Parathyroid adenoma (tissue), 2 donors: ENCODE measurements around the gene MSI2.

Experiments
- H2AFZ ChIP-seq: fragments of 300-600 bp; sonication (generic); one replicate; pipeline ENCODE4 v1.7.0; 2017; ENCODE audit warnings: antibody characterized with exemption, mild to moderate bottlenecking
- H3K27ac ChIP-seq: fragments of 300-600 bp; sonication (generic); one replicate; pipeline ENCODE4 v1.7.0; 2017
- H3K27me3 ChIP-seq: fragments of 300-600 bp; sonication (generic); one replicate; pipeline ENCODE4 v1.7.0; 2017; ENCODE audit warnings: low read length; ENCODE audit not compliant: control insufficient read depth, insufficient read depth
- H3K36me3 ChIP-seq: fragments of 300-600 bp; sonication (generic); one replicate; pipeline ENCODE4 v1.7.0; 2017; ENCODE audit warnings: low read length; ENCODE audit not compliant: control insufficient read depth, insufficient read depth
- H3K4me1 ChIP-seq: fragments of 300-600 bp; sonication (generic); one replicate; pipeline ENCODE4 v1.7.0; 2017; ENCODE audit warnings: control low read depth
- H3K4me2 ChIP-seq: fragments of 300-600 bp; sonication (generic); one replicate; pipeline ENCODE4 v1.7.0; 2017; ENCODE audit warnings: low read length
- H3K4me3 ChIP-seq: fragments of 300-600 bp; sonication (generic); one replicate; pipeline ENCODE4 v1.7.0; 2017; ENCODE audit warnings: low read depth, low read length
- H3K79me2 ChIP-seq: fragments of 300-600 bp; sonication (generic); one replicate; pipeline ENCODE4 v1.7.0; 2017; ENCODE audit warnings: control low read depth
- H3K9ac ChIP-seq: fragments of 300-600 bp; sonication (generic); one replicate; pipeline ENCODE4 v1.7.0; 2017; ENCODE audit warnings: mild to moderate bottlenecking
- H3K9me3 ChIP-seq: fragments of 300-600 bp; sonication (generic); one replicate; pipeline ENCODE4 v1.7.0; 2017; ENCODE audit warnings: low read length; ENCODE audit not compliant: control insufficient read depth
- CTCF ChIP-seq: fragments of 300-600 bp; sonication (generic); IDR thresholded peaks from one replicate; pipeline ENCODE4 v1.7.0; 2017; ENCODE audit warnings: antibody characterized with exemption, mild to moderate bottlenecking
- donor health status: primary hyperparathyroidism.

MSI2 gene

GRCh38 chr17:57288773-57289121 lies 32.4 kb downstream of the MSI2 start:
- no peak overlapping the region for H3K4me2 ChIP-seq
- H3K36me3 ChIP-seq, result no peaks in the 10 kb centered on the region
- no peak overlapping the region for H3K4me3 ChIP-seq
- peaks cover 48% of the 10 kb centered on the region for H3K4me1 ChIP-seq
- TF ChIP-seq CTCF, result no peak
- no peak overlapping the region for H3K9ac ChIP-seq
- H3K79me2 ChIP-seq, result peaks cover 67% of the 10 kb centered on the region
- no peak overlapping the region for H2AFZ ChIP-seq
- H3K27ac ChIP-seq, result peak overlapping the region; percentile 48
- no peaks in the 10 kb centered on the region for H3K9me3 ChIP-seq
- H3K27me3 ChIP-seq, result no peaks in the 10 kb centered on the region

- Histone ChIP-seq H3K9ac (no peak overlapping the region), H3K36me3 (no peaks in the 10 kb centered on the region), H3K9me3 (no peaks in the 10 kb centered on the region), H2AFZ (no peak overlapping the region), H3K27ac (peak overlapping the region; percentile 48), H3K79me2 (peaks cover 71% of the 10 kb centered on the region), H3K4me1 (peaks cover 52% of the 10 kb centered on the region), H3K4me3 (no peak overlapping the region), H3K4me2 (no peak overlapping the region), H3K27me3 (no peaks in the 10 kb centered on the region)
- TF ChIP-seq CTCF, result no peak
These were observed 32.8 kb downstream of the MSI2 start for GRCh38 chr17:57289130-57289529.

- Histone ChIP-seq H3K4me2 (no peak overlapping the region), H3K79me2 (peaks cover 74% of the 10 kb centered on the region), H3K9ac (no peak overlapping the region), H3K27me3 (no peaks in the 10 kb centered on the region), H3K4me3 (no peak overlapping the region), H2AFZ (no peak overlapping the region), H3K36me3 (no peaks in the 10 kb centered on the region), H3K9me3 (no peaks in the 10 kb centered on the region), H3K4me1 (peaks cover 53% of the 10 kb centered on the region), H3K27ac (peak overlapping the region; percentile 48)
- TF ChIP-seq CTCF, result no peak
These were observed 33.3 kb downstream of the MSI2 start for GRCh38 chr17:57289613-57290012.

GRCh38 chr17:57290981-57291380 lies 34.7 kb downstream of the MSI2 start:
- Histone ChIP-seq H3K9me3 (no peaks in the 10 kb centered on the region), H3K4me2 (no peak overlapping the region), H3K4me3 (no peak overlapping the region), H3K27me3 (no peaks in the 10 kb centered on the region), H2AFZ (no peak overlapping the region), H3K9ac (no peak overlapping the region), H3K4me1 (peaks cover 56% of the 10 kb centered on the region), H3K27ac (peak overlapping the region; percentile 63), H3K79me2 (peaks cover 81% of the 10 kb centered on the region), H3K36me3 (no peaks in the 10 kb centered on the region)
- TF ChIP-seq CTCF, result no peak

GRCh38 chr17:57292091-57292490 lies 35.8 kb downstream of the MSI2 start:
- no peaks in the 10 kb centered on the region for H3K36me3 ChIP-seq
- no peak overlapping the region for H3K4me3 ChIP-seq
- no peak overlapping the region for H2AFZ ChIP-seq
- peaks cover 80% of the 10 kb centered on the region for H3K79me2 ChIP-seq
- H3K4me1 ChIP-seq, result peaks cover 50% of the 10 kb centered on the region
- no peaks in the 10 kb centered on the region for H3K9me3 ChIP-seq
- H3K9ac ChIP-seq, result no peak overlapping the region
- no peak for TF ChIP-seq CTCF
- H3K27me3 ChIP-seq, result no peaks in the 10 kb centered on the region
- no peak overlapping the region for H3K4me2 ChIP-seq
- H3K27ac ChIP-seq, result no peak overlapping the region
